Glutamatergic neuron (in vitro differentiated cells): Measurements from ENCODE around the gene BDNF. TPM values are rescaled to one million over a fixed set of nuclear protein-coding genes. Genes with fewer than 3 reads are reported as not detected.

ENCODE experiments used
- DNase-seq: peaks from one replicate; pipeline ENCODE4 v3.0.0; 2022
- H3K27ac Mint-ChIP-seq: one replicate; pipeline ENCODE4 v1.8.0; 2020; ENCODE audit warnings: mild to moderate bottlenecking, mixed read lengths, inconsistent platforms; ENCODE audit not compliant: unreplicated experiment
- H3K27me3 Mint-ChIP-seq: one replicate; pipeline ENCODE4 v1.8.0; 2020; ENCODE audit warnings: mild to moderate bottlenecking, moderate library complexity, mixed read lengths, inconsistent platforms; ENCODE audit not compliant: unreplicated experiment
- H3K36me3 Mint-ChIP-seq: one replicate; pipeline ENCODE4 v1.8.0; 2020; ENCODE audit warnings: mild to moderate bottlenecking, mixed read lengths, inconsistent platforms; ENCODE audit not compliant: unreplicated experiment
- H3K4me1 Mint-ChIP-seq: one replicate; pipeline ENCODE4 v1.8.0; 2020; ENCODE audit warnings: mild to moderate bottlenecking, low read depth, mixed read lengths, inconsistent platforms; ENCODE audit not compliant: unreplicated experiment
- H3K4me3 Mint-ChIP-seq: one replicate; pipeline ENCODE4 v1.8.0; 2020; ENCODE audit warnings: mild to moderate bottlenecking, mixed read lengths, inconsistent platforms; ENCODE audit not compliant: unreplicated experiment
- H3K9me3 Mint-ChIP-seq: one replicate; pipeline ENCODE4 v1.8.0; 2020; ENCODE audit warnings: mild to moderate bottlenecking, moderate library complexity, mixed read lengths, inconsistent platforms; ENCODE audit not compliant: unreplicated experiment
- CTCF ChIP-seq: fragments of 200-600 bp; sonication (generic); IDR thresholded peaks from one replicate; pipeline ENCODE4 v1.5.0; 2021; ENCODE audit not compliant: partially characterized antibody, unreplicated experiment
- total RNA-seq: library from RNA; stranded (reverse); fragmentation: NEBNext Ultra II Directional; extraction: Animal tissue kit (Norgen Biotek cat#: 25700); gene quantifications from one replicate; pipeline ENCODE4 v1.2.1, GENCODE V29; 2021; ENCODE audit not compliant: unreplicated experiment

The BDNF gene
- total RNA-seq, 1 donor from 2014 or later: 0.42 TPM

GRCh38 chr11:27701355-27702105 lies 1.3 kb upstream of the BDNF start:
- no peak for TF ChIP-seq CTCF

DNA sequence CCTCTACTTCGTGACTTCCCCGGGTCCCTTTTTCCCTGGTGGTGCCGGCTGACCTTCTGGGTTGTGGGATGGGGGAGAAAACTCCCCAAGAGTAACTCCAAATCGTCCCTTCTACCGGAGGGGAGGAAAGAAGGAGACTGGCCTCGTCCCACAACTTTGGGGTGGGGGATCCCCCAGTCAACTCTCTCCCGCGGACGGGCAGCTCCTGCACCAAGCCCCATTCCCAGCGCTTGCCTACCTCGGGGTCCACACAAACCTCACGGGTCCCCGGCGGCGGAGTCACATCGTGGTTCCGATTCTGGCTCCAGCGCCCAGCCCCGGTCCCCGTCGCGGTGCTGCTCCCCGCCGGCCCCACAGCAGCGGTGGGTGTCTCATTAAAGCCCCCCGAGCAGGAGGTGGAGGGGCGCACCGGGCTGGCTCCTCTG lies 317 bp downstream of the BDNF start:
- no peak for DNase-seq
- no peaks in the 10 kb centered on the region for H3K36me3 Mint-ChIP-seq
- peak overlapping the region; percentile 91 for H3K4me3 Mint-ChIP-seq
- H3K27me3 Mint-ChIP-seq: peaks cover 13% of the 10 kb centered on the region
- peaks cover 7% of the 10 kb centered on the region for H3K4me1 Mint-ChIP-seq
- no peak overlapping the region for H3K27ac Mint-ChIP-seq
- TF ChIP-seq CTCF: no peak
- peaks cover 7% of the 10 kb centered on the region for H3K9me3 Mint-ChIP-seq

More at GRCh38 chr11:27701355-27702105, 1.3 kb upstream of the BDNF start:
- Mint-ChIP-seq H3K9me3 (peaks cover 7% of the 10 kb centered on the region), H3K4me3 (peak overlapping the region; percentile 97), H3K4me1 (peaks cover 2% of the 10 kb centered on the region), H3K27ac (no peak overlapping the region), H3K36me3 (no peaks in the 10 kb centered on the region), H3K27me3 (peaks cover 13% of the 10 kb centered on the region)
- DNase-seq: peak; percentile 27

DNA sequence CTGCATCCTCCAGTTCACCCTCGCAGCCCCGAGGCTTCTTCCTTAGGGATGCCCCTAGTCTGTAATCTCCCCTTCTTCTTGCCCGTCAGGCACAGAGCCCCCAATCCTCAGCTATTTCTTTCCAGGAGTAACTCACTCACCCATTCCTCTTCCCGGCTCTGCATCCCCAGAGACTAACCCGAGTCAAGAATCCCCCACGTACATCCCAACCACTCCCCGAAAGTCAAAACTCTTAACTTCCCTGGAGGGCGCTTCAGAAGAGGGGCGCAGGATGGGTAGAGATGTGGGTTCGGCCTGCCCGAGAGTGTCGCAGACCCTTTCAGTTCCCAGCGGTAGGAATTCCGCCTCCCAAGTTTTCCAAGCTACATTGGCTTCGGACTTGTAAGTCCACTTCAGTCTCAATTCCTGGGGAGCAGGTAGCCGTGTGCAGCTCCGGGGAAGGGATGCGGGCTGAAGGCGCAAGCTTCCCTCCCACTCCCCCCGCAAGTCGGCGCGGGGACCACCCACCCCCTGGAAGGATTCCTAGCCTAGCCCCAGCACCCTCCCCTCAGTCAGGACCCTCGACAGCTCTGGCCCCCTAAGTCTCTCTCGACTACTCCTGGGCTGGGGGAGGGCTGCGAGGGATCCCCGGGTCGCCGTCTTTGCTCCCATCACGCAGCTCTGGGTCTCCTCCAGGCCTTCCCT lies 871 bp downstream of the BDNF start:
- Mint-ChIP-seq H3K4me3 (peak overlapping the region; percentile 91), H3K27me3 (peaks cover 13% of the 10 kb centered on the region), H3K36me3 (no peaks in the 10 kb centered on the region), H3K27ac (peak overlapping the region; percentile 4), H3K4me1 (peaks cover 7% of the 10 kb centered on the region), H3K9me3 (peaks cover 7% of the 10 kb centered on the region)
- TF ChIP-seq CTCF: peak; percentile 49
- DNase-seq: peak; percentile 28

- TF ChIP-seq CTCF: peak; percentile 79
- Mint-ChIP-seq H3K4me1 (peaks cover 7% of the 10 kb centered on the region), H3K36me3 (no peaks in the 10 kb centered on the region), H3K27ac (peak overlapping the region; percentile 4), H3K9me3 (peaks cover 7% of the 10 kb centered on the region), H3K27me3 (peaks cover 13% of the 10 kb centered on the region), H3K4me3 (peak overlapping the region; percentile 91)
- peak; percentile 91 for DNase-seq
These were observed 1.4 kb downstream of the BDNF start for GRCh38 chr11:27698872-27699241.
